GM21528 (cell line): ENCODE measurements around the gene INTS12.
"Not testable (repeated sequence)": the region's sequence is repeated elsewhere in the genome, so short reads cannot be mapped to it uniquely, and the experiment has no call there.

ENCODE experiments used
- ATAC-seq: cut with Tn5 transposase; IDR thresholded peaks from one replicate; pipeline ENCODE4 v1.9.1; 2021; ENCODE audit warnings: mild to moderate bottlenecking, moderate library complexity; ENCODE audit not compliant: unreplicated experiment, low FRiP score

INTS12 gene

DNA sequence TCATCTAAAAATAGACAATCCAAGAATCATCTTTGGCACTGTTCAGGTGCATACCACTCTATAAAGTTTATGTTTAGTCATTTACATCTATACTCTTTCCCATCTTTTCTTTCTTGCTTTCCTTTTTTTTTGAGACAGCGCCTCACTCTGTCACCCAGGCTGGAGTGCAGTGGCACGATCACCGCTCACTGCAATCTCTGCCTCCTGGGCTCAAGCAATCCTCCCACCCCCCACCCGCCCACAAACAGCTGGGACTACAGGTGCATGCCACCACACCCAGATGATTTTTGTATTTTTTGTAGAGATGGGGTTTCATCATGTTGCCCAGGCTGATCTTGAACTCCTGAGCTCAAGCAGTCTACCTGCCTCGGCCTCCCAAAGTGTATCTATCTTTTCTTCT lies 13.7 kb downstream of the INTS12 start:
- ATAC-seq = not testable (repeated sequence)

DNA sequence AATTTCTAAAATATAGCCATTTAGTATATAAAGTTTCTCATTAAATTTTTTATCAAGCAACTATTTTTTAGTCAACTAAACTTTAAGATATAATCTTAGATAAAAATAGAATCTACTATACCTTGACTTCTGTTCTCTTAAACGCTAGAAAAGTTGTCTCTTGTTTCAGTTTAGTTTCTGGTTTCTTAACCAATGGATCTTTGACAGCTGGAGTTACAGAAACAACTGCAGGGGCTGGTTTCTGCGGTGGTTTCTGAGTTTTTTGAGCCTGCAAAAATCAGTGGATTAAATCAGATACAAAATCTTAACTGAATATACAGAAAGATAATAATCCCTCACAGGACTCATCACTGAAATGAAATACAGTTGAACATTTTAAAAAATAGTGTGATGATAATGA lies 21.9 kb downstream of the INTS12 start:
- no peak for ATAC-seq

DNA sequence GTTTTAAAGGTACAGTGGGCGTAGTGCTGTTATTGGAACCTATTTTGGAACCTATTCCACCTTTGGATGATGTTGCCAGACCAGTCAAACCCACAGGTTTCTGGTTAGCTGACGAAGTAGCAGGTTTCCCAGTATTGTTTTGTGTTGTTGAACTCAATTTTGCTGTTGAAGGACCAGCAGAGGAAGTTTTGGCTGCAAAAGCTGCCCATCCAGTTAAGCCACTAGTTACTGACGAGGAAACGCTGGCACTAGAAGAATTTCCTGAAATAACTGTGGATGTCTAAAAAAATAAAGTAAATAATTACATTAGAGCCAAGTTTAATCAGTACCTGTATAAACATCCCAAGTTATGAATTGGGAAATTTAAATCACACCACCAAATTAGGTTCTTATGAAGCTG lies 25.5 kb downstream of the INTS12 start:
- ATAC-seq = no peak

DNA sequence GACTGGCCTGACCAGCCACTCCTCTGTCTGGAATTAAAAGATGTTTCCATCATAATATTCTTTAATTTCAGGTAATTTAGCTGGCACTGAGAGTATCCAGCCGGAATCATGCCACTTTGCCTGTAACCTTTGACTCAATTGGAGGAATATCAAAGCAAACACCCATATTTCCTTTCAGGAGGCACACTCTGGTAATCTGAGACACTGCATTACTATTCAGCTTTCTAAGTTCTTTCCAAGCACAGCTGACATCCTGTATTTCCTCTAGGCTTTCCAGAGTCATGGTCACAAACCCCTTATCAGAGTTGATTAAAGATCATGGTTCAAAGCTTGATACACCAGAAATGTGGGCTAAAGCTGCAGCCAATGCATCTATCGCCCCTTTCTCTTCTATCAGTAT lies 29.3 kb downstream of the INTS12 start:
- no peak for ATAC-seq

DNA sequence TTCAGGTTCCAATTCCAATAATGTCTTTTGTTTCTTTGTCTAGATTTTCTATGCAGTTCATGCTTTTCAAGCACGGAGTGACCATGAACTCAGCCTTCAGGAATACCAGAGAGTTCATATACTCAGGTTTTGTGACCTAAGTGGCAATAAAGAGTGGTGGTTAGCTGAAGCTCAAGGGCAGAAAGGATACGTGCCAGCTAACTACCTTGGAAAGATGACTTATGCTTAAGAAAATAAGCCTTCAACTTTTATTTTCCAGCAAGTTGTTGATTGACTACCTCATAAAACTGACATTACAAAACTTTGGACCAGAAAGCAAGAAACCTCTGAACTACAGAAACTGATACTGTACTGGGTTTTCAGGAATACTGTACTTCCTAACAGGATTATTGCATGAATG lies 30.8 kb downstream of the INTS12 start:
- no peak for ATAC-seq

DNA sequence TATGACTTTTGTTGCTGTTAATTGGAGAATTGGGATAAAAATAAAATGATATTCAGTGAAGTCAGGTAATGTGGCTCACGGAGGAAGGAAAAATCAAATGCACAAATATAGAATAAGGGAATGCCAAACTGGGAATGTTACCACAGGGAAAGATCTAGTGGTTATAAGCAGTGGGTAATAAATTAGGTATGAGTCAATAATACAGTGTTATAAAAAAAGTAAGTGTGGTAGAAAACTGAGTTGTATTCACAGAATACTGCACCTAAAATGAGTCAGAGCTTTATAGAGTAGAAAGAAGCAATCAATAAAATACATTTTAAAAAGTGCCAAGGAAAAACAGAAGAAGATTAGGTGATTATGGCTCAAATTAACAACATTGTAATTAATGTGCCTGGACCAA lies 34.5 kb downstream of the INTS12 start:
- ATAC-seq = no peak

DNA sequence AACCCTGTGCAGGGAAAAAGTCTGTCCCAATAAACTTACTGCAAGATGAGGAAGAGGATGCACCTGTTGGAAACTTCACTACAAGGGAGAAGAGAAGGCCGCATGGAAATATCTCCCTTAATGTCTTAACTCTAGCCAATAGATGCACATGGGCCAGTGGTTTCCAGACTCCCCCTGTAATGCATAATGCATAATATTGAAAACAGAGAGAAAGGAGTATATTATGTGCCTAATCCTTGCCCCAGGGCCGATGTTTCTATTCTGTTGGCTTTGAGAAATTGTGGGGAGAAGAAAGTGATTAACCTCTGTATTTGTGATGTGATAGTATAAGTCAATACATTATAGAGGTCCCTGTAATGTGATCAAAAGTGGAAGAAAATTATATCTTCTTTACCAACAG lies 37.2 kb downstream of the INTS12 start:
- ATAC-seq = no peak

DNA sequence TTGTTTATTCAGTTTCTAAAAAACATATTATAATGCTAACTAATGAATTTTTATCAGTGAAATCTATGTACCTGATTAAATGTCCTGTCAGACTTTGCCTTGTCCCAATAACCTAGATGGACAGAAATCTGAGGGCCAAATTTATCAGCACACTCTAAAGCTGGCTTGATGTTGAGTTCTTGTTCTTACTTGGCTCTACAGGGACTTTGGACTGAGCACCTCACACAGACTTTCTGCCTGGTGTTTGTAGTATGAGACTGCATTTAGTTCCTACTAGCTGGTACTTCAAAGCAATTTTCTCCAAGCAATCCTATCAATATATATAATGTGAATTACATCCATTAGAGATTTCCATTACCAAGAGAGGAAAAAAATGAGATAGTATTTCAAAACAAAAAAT lies 37.8 kb downstream of the INTS12 start:
- ATAC-seq = no peak

DNA sequence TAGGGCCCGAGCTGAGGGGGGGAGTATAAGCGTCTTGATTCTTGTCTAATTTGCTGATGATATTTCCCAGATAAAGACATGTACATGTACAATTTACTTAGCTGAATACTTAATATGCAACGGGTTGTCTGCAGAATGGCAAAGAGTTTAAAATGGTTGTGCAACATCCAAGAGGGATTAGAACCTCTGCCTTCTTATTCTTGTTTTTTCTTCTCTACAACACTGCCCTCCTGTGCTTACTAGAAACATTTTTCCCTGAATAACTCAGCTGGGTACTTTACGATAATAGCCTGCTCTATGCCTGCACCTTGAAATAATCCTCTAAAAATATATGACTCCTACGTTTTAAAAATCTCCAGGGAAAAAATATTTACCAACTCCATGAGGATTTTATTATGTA lies 41.8 kb downstream of the INTS12 start:
- ATAC-seq = no peak

DNA sequence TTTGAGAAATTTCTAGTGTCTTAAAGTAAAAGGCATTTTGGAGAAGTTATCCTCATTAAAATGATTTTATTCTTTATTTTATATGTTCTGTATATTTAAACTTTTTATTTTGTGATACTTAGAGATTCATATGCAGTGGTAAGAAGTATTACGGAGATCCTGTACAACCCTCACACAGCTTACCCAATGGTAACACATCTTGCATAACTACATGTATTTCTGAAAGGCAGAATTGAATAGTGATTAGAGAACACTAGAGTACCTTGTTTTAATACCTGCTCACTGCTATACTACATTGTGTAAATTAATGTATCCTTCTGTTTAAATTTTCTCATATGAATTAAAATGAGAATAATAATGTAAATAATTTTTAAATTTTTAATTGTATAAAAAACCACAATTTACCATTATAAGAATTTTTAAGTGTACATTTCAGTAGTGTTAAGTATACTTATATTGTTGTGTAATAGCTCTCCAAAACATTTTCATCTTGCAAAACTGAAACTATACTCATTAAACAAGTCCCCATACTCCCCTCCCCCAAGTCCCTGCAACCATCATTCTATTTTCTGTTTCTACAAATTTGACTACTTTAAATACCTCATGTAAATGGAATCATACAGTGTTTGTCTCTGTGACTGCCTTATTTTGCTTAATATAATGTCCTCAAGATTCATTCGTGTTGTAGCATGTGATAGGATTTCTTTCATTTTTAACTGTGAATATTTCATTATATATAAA lies 45.4 kb downstream of the INTS12 start:
- no peak for ATAC-seq

DNA sequence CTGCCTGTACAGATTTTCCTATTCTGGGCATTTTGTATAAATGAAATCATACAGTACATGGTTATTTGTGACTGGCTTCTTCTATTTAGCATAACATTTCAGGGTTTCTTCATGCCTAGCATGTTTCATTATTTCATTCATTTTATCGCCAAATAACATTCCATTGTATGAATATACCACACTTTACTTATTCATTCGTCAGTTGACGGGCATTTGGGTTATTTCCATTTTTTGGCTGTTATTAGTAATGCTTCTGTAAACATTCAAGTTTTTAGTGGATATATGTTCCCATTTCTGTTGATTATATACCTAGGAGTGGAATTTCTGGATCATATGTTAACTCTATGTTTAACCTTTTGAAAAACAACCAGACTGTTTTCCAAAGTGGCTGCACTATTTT lies 47.5 kb downstream of the INTS12 start:
- ATAC-seq = no peak

DNA sequence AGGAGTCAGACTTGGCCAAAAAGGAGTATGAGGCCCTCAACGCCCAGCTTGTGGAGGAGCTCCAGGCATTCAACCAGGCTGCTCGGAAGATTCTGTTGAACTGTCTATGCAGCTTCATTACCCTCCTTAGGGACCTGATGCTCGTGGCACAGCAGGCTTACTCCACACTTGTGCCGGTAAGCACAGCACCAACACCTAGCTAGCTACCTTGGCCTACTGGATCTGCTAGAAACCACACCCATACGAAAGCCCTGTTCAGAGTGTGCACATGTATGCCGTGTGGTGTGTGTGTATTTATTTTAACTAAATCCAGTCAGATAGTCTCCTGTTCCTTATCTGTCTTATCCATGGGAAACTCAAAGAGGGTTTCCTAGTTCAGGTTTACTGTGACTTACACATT lies 49.3 kb downstream of the INTS12 start:
- no peak for ATAC-seq

DNA sequence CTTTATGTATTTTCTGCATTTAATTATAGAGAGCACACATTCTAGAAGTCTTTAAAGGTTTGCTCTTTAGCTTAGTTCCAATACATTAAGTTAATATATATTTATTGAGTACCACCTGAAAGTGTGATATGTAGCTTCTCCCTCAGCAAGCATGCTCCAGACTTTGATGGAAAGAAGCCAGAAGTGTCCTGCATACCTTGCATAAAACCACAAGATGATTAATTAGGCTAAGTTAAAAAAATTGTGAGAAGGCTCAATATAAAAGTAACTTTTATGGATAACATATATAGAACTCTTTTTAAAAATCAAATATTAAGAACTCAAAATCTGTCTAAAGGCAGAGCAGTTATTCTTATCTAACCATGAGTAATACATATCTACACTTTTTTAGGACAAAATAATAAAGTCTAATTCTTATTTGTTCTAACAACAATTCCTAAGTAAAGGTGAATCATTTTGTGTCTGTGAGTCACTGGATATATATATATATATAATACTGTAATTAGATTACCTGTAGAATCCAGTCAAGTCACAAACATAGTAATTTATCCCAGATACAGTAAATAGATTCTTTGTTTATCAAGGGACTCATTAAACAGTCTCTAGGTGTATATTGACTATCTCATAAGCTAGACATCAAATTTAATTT lies 51.2 kb downstream of the INTS12 start:
- ATAC-seq = no peak

DNA sequence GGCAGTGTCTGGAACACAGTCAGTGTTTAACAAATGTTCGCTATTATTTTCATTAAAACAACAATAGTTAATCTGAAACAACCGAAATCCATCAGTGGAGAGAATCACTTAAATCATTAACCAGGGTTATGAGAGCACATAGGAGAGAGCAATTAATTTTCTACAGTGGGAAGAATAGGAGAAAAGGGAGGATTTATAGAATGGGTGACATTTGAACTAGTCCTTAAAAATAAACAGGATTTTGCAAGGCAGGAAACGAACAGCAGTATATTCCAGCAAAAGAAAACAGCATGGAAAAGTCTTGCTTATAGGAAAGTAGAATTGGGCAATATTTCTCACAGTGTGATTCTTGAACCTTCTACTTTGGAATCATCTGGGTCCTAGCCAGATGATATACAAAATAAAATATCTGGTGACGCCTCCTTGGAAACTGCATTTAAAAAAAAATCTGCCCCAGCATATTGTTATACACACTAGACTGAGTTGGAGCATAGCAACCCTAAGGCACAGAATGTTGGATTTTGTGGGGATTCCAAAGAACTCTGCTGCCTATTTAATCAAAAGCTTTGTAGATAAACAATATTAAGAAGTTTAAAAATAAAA lies 56.1 kb downstream of the INTS12 start:
- ATAC-seq = no peak

DNA sequence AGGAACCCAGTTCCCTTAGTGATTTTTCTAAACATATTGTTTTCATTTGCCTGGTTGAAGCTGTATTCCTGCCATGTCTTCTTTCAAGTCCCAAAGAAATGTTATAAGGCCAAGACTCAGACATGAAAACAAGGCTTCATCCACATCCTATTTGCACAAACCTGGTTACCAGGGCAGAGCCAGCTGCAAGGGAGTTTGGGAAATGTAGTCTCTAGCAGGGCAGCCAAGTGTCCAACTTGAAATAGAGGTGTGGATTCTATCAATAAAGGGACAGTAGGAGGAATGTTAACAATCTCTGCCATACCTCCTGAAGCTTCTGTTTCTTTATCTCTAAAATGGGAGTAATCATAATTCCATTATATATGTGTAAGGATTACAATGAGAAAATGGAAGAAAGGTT lies 56.6 kb downstream of the INTS12 start:
- ATAC-seq = no peak

DNA sequence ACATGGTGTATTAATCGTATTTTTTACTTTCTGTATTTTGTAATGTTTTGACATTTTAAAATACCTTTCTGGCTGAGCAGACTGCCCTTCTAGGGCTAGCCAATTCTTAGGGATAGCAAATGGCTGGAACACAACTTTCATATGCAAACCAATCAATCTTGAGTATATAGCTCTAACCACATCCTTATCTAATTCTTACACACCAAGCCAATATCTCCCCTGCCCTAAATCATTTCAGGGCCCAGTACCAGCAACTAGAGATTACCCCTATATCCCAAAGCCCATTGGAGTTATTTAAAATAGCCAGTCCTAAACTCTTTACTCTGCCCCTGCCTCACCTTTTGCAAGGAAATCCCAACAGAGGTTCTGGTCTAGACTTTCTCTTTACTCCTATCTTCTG lies 58.3 kb downstream of the INTS12 start:
- ATAC-seq = no peak

DNA sequence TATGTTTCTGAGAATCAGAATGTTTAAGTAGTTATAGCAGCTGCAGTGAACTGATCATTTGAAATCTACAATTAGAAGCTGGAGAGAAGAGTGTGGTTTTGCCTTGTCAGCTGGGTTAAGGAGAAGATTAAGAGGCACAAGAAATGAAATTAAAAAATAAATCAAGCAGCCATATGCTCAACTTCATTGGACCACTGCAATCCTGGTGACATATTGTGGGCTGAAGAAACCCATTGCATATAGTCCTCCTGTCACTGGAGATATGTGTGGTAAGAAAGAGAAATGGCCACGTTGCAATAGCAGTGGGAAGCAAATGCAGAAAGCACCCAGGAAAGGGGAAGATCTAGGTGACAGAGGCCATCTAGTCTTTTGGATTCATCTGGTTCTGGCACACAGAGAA lies 63.0 kb downstream of the INTS12 start:
- no peak for ATAC-seq

DNA sequence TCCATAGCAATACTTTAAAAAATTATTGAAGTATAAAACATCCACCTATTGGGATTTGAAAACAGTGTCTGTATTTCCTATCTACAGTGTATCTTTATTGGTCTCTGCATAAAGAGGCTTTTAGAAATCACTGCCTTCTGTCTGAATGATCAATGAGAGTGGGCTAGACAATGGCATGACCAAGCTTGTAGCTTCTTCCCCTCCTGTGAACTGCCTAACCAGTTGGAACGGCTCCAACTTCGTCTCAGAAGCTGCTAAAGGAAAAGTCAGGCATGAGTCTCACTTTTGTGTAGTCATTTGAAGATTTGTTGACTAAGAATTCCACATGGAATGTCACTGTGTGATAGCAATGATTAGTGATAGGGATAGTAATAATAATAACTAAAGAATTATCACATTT lies 64.2 kb downstream of the INTS12 start:
- ATAC-seq = no peak

DNA sequence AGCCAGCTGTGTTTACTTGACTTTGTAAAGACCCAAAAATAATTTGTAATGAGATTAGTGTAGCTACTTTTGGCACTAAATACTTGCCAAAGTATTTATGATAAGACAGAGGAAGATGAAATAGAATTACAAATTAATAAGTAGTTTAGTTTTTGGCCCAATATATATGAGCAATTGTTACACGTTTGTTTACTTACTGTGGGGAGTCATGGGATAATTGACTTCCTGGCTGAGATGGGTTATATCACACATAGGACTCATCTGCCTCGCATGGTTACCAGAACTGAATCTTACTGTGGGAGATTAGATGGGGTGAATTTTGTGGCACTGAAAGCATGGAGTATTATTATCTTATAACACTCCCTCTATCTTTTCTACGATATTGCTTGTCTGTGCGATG lies 66.6 kb downstream of the INTS12 start:
- no peak for ATAC-seq

DNA sequence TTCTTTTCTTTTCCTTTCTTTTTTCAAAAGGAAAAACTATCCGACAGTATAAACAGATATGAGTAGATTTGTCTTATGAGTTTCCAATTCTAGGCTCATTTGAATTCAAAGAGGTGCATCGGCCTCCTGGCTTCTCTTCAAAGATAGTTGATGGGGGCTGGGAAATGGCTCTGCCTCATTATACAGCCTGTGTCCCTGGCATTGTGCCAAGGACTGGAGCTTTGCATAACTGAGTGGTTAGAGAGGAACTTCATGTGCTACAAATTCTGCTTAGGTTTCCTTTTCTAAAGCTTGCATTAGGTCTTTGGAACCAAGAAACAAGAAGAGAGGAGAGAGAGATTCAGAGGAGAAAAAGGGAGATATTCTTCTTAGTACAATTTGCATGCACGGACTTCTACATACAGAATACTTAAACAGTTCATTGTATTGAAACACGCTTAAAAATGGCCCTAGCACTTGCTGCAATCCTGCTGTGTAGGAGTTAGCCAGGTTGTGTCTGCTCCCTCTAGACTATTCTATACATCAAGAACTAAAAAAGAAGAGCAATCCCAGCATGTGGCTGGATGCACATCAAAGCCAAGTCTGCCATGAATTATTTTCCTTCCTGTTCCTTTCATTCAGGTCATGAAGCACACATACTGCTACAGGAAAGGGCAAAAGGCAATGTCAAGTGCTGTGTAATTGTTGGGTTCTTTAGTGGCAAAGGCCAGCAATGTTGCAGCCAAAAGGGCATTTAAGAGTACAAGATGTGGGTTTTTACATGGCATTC lies 70.9 kb downstream of the INTS12 start:
- ATAC-seq = peak; percentile 85

DNA sequence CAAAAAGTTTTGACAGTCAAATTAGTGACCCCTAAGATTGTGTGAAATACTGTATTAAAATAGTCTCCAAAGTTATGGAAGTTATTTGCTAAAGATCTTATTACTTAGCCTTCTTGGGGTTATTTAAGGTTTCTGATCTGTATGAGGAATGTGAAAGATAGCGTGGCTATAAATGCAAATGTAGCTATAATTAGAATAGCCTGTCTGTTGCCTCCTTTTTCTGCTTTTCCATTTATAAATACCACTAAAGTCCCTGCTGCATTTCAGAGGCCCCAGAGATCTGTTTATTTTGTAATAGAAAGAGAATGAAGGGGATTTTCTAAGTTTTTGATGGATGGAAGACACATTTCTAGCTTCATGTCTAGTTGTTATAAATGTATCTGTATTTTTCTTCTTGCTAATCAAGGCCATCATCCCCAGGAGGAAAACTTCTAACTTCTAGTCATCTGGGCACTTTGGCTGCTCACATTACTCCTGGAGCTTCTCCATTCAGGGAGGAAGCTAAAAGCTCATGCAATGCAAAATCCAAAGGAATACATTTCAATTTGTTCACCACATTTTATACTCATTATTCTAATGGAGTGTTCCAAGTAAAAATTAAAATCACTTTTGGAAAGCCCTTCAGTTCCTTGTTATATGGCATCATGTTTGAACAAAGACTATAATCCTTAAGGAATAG lies 73.9 kb downstream of the INTS12 start:
- ATAC-seq = no peak
